ENCODE results near the gene BRINP3.
"Not testable (repeated sequence)": the region's sequence is repeated elsewhere in the genome, so short reads cannot be mapped to it uniquely, and the experiment has no call there.

BRINP3 gene

DNA sequence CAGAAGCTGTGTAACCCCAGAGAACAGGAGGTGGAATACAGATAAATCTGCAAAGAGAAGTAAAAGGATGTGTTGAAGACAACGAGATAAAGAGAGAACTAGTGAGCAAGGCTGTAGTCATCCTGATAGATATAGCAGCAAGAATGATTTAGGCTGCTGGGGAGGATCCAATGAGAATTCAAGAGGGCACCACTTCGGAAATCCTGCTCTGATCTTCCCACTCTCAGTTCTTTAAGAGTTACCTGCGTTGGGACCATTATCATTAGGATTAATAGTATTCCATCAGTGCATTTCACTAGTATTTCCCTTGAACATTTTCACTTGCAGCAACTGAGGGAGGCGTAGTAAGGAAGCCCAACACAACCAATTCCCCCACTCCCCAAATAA, at the start of gene BRINP3:
Gene BRINP3, minus strand, starts transcription at position 103 of the 387 bp plus-strand sequence.
- DNase-seq = no peak
- TF ChIP-seq POLR2A (IDR thresholded peaks at IDR 0.05; ENCODE audit: low read length) (no peak), GATA1 (IDR thresholded peaks at IDR 0.05; ENCODE audit: low read depth, low read length) (no peak)

DNA sequence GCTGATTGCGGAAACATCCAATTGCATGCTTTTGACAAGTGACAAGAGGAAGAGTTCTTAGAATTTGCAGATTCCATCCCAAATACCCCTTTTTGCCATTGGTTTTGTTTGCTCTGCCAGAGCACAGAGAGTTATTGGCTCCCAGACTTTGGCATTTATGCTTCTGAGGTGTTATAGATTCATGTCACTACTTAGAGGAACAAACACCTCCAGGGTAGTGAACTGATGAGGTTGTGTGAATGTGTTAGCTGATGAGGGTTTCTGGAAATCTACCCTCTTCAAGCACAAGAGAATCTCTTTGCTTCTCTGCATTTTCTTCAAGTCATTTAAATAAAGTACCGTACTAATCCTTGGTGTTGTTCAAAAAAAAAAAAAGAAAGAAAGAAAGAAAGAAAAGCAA, 33.9 kb upstream of the BRINP3 start:
- no peak for TF ChIP-seq POLR2A (IDR thresholded peaks at IDR 0.05; ENCODE audit: low read length)
- TF ChIP-seq GATA1 (IDR thresholded peaks at IDR 0.05; ENCODE audit: low read depth, low read length) = no peak

DNA sequence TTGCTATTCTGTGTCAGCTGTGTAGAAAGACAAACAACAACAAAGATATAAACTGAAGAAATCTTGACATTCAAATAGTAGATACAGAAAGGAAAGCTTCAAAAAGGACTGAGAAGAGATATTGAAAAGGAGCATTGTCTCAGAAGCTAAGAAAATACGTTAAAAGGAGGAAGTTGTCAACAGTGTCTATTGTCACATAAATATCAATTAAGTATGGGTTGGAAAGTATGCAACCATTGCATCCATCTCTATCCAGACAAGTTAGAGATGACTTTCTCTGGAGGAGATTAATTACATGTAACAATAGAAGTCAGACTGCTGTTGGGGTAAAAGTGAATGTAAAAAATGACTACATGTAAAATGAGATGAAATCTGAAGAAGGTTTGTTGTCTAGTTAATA, 29.7 kb upstream of the BRINP3 start:
- TF ChIP-seq POLR2A (IDR thresholded peaks at IDR 0.05; ENCODE audit: low read length) (no peak), GATA1 (IDR thresholded peaks at IDR 0.05; ENCODE audit: low read depth, low read length) (no peak)
- DNase-seq = no peak

More for the DNA sequence above, 33.9 kb upstream of the BRINP3 start:
- DNase-seq = no peak

DNA sequence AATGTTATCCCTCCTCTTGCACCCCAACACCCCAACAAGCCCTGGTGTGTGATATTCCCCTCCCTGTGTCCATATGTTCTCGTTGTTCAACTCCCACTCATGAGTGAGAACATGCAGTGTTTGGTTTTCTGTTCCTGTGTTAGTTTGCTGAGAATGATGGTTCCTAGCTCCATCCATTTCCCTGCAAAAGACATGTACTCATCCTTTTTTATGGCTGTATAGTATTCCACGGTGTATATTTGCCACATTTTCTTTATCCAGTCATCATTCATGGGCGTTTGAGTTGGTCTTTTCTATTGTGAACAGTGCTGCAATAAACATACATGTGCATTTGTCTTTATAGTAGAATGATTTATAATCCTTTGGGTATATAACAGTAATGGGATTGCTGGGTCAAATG, 26.9 kb upstream of the BRINP3 start:
- not testable (repeated sequence) for DNase-seq

DNA sequence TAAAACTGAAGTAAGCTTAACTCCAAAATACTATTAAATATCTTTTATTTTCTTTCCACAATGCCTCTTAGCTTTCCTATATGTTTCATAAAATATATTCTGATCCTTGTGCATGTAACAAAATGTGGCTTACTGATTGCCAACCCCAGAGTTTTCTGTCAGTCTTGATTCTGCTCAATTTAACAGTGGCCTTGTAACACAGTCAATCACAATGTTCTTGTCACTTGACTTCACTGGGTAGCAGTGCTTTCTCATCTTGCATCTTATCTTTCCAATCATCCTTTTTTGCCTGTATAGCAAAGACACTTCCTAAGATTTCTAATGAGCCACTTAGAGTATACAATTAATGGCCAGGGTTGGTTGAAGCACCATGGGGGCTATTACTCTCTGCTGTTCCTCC, 19.9 kb upstream of the BRINP3 start:
- DNase-seq = no peak
- TF ChIP-seq GATA1 (IDR thresholded peaks at IDR 0.05; ENCODE audit: low read depth, low read length) (no peak), POLR2A (IDR thresholded peaks at IDR 0.05; ENCODE audit: low read length) (no peak)

- no peak for TF ChIP-seq GATA1 (IDR thresholded peaks at IDR 0.05; ENCODE audit: low read depth, low read length)
- TF ChIP-seq POLR2A (IDR thresholded peaks at IDR 0.05; ENCODE audit: low read length) = no peak
- DNase-seq = no peak
Observed at GRCh38 chr1:190494451-190494850, 16.8 kb upstream of the BRINP3 start.

DNA sequence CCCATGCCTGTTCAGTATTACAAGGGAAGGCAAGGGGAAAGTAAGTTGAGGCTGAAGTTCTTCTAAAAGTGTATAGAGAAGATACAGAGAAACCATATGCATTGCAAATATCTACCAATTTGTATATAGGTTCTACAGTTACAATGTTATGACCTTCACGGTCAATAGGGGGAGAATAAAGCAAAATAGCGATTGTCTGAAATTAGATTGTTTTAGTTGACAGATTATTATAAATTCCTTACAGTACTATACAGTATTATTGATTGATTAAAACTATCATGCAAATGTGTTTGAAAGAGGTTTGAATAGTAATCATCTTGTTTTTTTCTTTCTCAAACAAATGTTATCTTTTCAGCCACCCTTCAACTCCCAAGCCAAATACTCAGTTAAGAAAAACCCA, 13.7 kb upstream of the BRINP3 start:
- no peak for TF ChIP-seq GATA1 (IDR thresholded peaks at IDR 0.05; ENCODE audit: low read depth, low read length)
- no peak for TF ChIP-seq POLR2A (IDR thresholded peaks at IDR 0.05; ENCODE audit: low read length)
- no peak for DNase-seq

GRCh38 chr1:190484045-190484444, 6.4 kb upstream of the BRINP3 start:
- TF ChIP-seq GATA1 (IDR thresholded peaks at IDR 0.05; ENCODE audit: low read depth, low read length) (no peak), POLR2A (IDR thresholded peaks at IDR 0.05; ENCODE audit: low read length) (no peak)
- DNase-seq = no peak

GRCh38 chr1:190480231-190480630, 2.6 kb upstream of the BRINP3 start:
- no peak for DNase-seq
- TF ChIP-seq POLR2A (IDR thresholded peaks at IDR 0.05; ENCODE audit: low read length) (no peak), GATA1 (IDR thresholded peaks at IDR 0.05; ENCODE audit: low read depth, low read length) (no peak)

- no peak for DNase-seq
- TF ChIP-seq POLR2A (IDR thresholded peaks at IDR 0.05; ENCODE audit: low read length) = no peak
- TF ChIP-seq GATA1 (IDR thresholded peaks at IDR 0.05; ENCODE audit: low read depth, low read length) = no peak
Observed at GRCh38 chr1:190479516-190479915, 1.9 kb upstream of the BRINP3 start.

DNA sequence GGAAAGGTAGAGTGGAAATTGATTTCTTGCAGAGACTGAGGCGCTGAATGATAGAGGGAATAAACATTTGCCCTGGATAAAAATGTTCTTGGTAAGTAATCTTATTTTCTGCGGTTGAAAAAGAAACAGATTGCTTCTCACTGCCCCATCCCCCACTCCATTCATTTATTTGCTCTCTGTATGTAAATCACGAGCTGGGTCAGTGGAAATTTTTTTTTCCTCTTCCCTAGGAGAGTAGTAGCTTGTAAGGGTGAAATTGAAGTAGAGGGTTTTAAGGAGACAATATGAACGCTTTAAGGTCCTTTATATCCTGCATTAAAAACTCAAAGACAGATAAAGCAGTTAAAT, 1.4 kb upstream of the BRINP3 start:
- no peak for TF ChIP-seq POLR2A (IDR thresholded peaks at IDR 0.05; ENCODE audit: low read length)
- TF ChIP-seq GATA1 (IDR thresholded peaks at IDR 0.05; ENCODE audit: low read depth, low read length) = no peak
- no peak for DNase-seq

GRCh38 chr1:190478149-190479049, 735 bp upstream of the BRINP3 start:
- no peak for TF ChIP-seq POLR2A (IDR thresholded peaks at IDR 0.05; ENCODE audit: low read length)
- no peak for DNase-seq

DNA sequence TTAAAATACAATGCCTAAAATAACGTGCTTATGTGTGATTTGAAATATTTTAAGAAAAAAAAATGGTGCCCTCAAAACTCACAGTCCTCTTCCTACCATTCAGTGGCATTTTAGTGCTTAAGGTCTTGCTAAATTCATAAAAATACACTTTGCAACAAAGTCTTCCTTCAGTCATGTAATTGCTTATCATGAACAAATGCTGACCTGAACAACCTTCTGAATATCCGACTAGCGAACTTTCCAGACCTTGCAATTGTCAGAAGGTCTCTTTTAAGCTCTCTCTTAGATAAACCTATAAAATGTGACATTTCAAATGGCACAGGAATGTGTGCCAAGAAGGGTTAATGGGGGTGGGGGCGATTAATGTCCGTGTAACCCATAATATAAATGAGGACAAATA, 858 bp downstream of the BRINP3 start:
- no peak for TF ChIP-seq POLR2A (IDR thresholded peaks at IDR 0.05; ENCODE audit: low read length)
- TF ChIP-seq GATA1 (IDR thresholded peaks at IDR 0.05; ENCODE audit: low read depth, low read length) = no peak
- no peak for DNase-seq

DNA sequence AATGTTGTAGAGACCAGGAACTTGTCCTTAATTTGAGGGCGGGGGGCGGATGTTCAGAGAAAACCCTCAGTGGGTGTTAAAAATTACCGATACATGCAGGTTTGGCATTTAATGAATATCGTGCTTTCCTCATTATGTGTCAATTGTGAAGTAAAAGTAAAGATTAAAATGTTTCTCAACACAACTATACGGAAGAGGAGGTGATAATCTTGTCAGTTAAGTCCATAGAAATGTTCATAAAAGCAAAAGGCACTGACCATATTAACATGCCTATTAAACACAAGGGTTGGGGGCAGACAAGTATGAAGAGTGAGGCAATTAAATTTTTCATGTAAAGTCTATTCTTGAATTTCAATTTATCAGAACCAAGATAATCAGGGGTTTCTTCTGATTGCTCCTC, 1.3 kb downstream of the BRINP3 start:
- no peak for DNase-seq
- TF ChIP-seq POLR2A (IDR thresholded peaks at IDR 0.05; ENCODE audit: low read length) = no peak

DNA sequence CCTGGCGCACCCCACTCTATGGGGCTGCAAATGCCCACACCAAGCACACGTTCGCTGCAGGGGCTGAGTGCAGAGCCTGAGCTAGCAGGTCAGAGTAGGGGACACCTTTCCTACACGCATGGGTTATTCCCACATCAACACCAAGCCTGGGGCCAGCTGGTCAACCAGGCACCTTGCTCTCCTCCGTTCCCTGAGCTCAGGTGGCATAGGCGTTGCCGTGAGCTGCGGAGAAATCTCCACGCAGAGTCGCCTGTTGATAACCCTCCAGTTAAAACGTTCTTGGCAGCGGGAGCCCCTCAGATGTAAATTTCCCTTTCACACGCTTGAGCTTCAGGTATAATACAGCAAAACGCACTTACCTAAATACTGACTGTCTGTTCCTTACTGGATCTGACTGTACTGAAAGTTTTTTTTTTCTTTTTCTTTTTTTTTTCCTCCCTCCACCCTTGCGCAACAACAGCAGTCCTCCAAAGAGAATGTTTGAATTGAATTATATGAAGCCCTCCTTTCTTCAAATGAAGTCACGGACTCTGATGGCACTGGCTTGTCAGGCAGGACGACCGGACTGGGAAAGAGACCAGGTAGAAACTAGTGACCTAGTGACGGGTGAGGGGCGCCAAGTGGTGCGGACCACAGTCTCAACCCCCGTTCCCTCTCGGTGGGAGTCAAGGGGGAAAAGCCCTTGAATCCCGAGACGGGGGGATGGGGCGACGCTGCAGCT, 2.1 kb downstream of the BRINP3 start:
- no peak for DNase-seq
- TF ChIP-seq GATA1 (IDR thresholded peaks at IDR 0.05; ENCODE audit: low read depth, low read length) = no peak
- TF ChIP-seq POLR2A (IDR thresholded peaks at IDR 0.05; ENCODE audit: low read length) = no peak

All from erythroblast (primary cell).